ENCODE data around the gene NTM.

NTM gene

DNA sequence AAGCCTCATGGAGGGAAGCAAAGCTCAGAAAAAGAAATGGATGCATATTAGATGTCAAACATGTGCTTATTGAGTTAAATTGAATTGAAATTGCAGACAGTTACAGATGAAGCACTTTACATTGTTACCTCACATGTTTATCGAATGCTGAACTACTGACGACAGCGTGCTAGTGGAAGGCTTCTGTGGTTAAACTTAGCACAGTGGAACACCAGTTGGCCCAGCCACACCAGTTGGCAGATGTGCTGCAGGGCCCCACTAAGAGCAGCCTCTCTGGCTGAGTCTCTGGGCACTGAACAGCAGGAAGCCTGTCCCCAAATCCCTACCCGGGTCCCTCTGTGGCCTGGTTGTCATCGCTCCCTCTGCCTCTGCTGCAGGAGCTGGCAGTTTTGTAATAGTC is 242.1 kb downstream of the NTM start:
- Histone ChIP-seq H3K4me3 (ENCODE audit: low read depth in 1 of 2, low read length in 2 of 2) (no peak overlapping the region), H3K27me3 (ENCODE audit: control insufficient read depth in 1 of 2, insufficient read depth in 2 of 2, low read length in 2 of 2) (no peaks in the 10 kb centered on the region), H3K36me3 (ENCODE audit: insufficient read depth, low read length) (no peaks in the 10 kb centered on the region), H3K4me1 (ENCODE audit: insufficient read depth, low read length) (no peaks in the 10 kb centered on the region), H3K9ac (ENCODE audit: low read length) (no peak overlapping the region), H3K27ac (ENCODE audit: low read depth, low read length) (no peak overlapping the region), H3K9me3 (ENCODE audit: low read length) (no peaks in the 10 kb centered on the region)

DNA sequence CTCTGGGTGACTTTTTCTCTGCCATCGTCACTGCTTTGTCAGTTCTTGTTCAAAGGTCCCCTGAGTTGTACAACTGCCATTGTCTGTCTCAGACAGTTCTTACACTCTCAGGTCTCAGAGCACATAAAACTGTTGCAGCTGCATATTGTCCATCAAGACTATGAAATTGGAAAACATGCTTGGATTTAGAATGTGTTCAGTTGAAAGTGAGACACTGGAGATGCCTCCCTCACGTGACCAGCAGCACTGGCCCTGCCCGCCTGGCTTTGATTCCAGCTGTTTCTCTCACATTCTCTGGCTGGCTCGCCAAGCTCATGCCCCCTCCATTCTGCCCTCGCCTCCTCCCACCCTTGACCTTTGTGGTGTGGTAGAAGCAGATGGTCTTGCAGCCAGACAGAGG is 244.2 kb downstream of the NTM start:
- Histone ChIP-seq H3K27me3 (ENCODE audit: control insufficient read depth in 1 of 2, insufficient read depth in 2 of 2, low read length in 2 of 2) (no peaks in the 10 kb centered on the region), H3K4me3 (ENCODE audit: low read depth in 1 of 2, low read length in 2 of 2) (no peak overlapping the region), H3K9ac (ENCODE audit: low read length) (no peak overlapping the region), H3K36me3 (ENCODE audit: insufficient read depth, low read length) (no peaks in the 10 kb centered on the region), H3K4me1 (ENCODE audit: insufficient read depth, low read length) (no peaks in the 10 kb centered on the region), H3K27ac (ENCODE audit: low read depth, low read length) (no peak overlapping the region), H3K9me3 (ENCODE audit: low read length) (no peaks in the 10 kb centered on the region)

DNA sequence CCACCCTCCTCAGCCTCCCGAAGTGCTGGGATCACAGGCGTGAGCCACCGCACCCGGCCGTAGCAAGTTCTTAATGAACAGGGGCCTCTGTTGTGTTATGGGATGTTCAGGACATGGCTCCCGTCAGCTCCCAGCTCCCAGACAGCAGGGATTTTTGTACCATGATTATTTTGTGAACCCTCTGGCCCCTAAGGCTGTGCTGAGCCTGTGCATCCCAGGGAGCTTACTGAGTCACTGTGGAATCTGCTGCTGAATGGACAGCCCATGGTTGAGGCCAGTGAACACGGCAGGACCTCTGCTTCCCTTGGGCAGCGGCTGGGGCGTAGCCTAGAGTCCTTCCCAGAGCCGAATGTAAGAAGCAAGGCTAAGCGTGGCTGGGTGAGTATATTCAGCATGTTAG is 245.2 kb downstream of the NTM start:
- Histone ChIP-seq H3K4me3 (ENCODE audit: low read depth in 1 of 2, low read length in 2 of 2) (no peak overlapping the region), H3K9me3 (ENCODE audit: low read length) (no peaks in the 10 kb centered on the region), H3K36me3 (ENCODE audit: insufficient read depth, low read length) (no peaks in the 10 kb centered on the region), H3K9ac (ENCODE audit: low read length) (no peak overlapping the region), H3K4me1 (ENCODE audit: insufficient read depth, low read length) (no peaks in the 10 kb centered on the region), H3K27me3 (ENCODE audit: control insufficient read depth in 1 of 2, insufficient read depth in 2 of 2, low read length in 2 of 2) (no peaks in the 10 kb centered on the region), H3K27ac (ENCODE audit: low read depth, low read length) (no peak overlapping the region)

DNA sequence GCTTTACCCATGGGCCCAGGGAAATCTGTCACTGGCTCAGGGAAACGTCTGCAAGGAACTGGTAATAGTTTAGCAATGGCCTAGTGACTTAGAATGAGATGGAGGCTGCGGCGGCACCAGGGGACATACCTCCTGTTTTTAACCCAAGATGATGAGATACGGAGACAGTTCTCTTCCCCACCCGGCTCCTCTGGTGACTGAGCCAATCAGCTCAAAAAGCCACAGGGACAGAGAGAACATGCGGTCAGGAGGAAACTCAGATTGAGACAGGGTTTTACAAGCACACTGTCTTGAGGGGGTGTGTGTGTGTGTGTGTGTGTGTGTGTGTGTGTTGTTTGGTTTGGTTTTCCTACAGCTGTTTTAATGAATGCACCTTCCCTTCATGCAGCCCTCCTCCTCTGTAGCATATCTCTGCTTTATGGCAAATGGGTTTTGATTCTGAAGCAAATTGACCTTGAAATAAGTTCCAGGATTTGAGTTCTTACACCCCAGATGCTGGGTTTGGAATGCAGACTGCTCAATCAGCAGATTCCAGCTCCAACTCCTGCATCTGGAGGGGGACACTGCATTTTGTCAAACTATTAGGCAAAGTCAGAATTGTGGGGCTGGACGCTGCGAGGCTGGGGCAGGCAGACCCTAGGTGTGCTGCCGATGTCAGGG is 246.2 kb downstream of the NTM start:
- H3K27ac ChIP-seq (ENCODE audit: low read depth, low read length) = no peak overlapping the region
- no peak overlapping the region for H3K4me3 ChIP-seq (ENCODE audit: low read depth in 1 of 2, low read length in 2 of 2)
- no peaks in the 10 kb centered on the region for H3K4me1 ChIP-seq (ENCODE audit: insufficient read depth, low read length)
- no peaks in the 10 kb centered on the region for H3K36me3 ChIP-seq (ENCODE audit: insufficient read depth, low read length)
- no peaks in the 10 kb centered on the region for H3K9me3 ChIP-seq (ENCODE audit: low read length)
- H3K9ac ChIP-seq (ENCODE audit: low read length) = no peak overlapping the region
- no peaks in the 10 kb centered on the region for H3K27me3 ChIP-seq (ENCODE audit: control insufficient read depth in 1 of 2, insufficient read depth in 2 of 2, low read length in 2 of 2)

DNA sequence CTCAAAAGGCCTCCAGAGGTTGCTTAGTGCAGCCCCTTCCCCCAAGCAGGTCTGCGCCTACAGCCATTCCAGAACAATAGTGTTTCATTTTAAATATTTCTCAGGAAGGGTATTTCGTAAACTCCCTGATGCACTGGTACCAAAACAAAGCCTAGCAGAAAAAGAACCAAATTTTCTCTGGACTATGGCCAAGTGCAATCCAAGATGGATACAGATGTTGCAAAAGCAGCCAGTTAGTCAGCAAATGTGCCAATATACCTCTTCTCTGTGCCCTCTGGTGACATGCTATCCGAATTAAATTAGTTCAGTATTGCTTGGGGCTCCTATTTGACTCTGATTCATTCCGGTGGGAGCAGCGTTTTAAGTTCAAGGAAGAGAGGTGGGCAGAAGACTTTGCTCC is 247.8 kb downstream of the NTM start:
- Histone ChIP-seq H3K4me3 (ENCODE audit: low read depth in 1 of 2, low read length in 2 of 2) (no peak overlapping the region), H3K9ac (ENCODE audit: low read length) (no peak overlapping the region), H3K4me1 (ENCODE audit: insufficient read depth, low read length) (no peaks in the 10 kb centered on the region), H3K36me3 (ENCODE audit: insufficient read depth, low read length) (no peaks in the 10 kb centered on the region), H3K27ac (ENCODE audit: low read depth, low read length) (no peak overlapping the region), H3K27me3 (ENCODE audit: control insufficient read depth in 1 of 2, insufficient read depth in 2 of 2, low read length in 2 of 2) (no peaks in the 10 kb centered on the region), H3K9me3 (ENCODE audit: low read length) (no peaks in the 10 kb centered on the region)

DNA sequence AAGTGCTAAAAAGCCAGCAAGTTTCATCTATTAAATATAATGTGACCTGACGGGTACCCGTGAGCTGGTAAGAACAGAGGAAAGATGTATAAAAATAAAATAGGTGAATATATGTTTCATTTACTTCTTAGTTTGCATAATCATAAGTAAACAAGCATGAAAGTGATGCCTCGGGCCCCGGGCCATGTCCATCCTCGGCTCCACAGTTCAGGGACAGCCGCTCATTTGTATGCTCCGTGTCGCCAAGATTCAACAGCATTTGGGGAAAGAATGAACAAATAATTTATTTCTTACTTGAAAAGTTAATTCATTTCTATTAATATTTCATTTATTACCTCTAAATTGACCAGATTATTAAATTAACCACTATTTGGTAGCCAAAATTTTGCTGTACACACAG is 251.8 kb downstream of the NTM start:
- no peaks in the 10 kb centered on the region for H3K9me3 ChIP-seq (ENCODE audit: low read length)
- no peaks in the 10 kb centered on the region for H3K27me3 ChIP-seq (ENCODE audit: control insufficient read depth in 1 of 2, insufficient read depth in 2 of 2, low read length in 2 of 2)
- H3K36me3 ChIP-seq (ENCODE audit: insufficient read depth, low read length) = no peaks in the 10 kb centered on the region
- H3K27ac ChIP-seq (ENCODE audit: low read depth, low read length) = no peak overlapping the region
- no peak overlapping the region for H3K4me3 ChIP-seq (ENCODE audit: low read depth in 1 of 2, low read length in 2 of 2)
- no peak overlapping the region for H3K9ac ChIP-seq (ENCODE audit: low read length)
- no peaks in the 10 kb centered on the region for H3K4me1 ChIP-seq (ENCODE audit: insufficient read depth, low read length)

DNA sequence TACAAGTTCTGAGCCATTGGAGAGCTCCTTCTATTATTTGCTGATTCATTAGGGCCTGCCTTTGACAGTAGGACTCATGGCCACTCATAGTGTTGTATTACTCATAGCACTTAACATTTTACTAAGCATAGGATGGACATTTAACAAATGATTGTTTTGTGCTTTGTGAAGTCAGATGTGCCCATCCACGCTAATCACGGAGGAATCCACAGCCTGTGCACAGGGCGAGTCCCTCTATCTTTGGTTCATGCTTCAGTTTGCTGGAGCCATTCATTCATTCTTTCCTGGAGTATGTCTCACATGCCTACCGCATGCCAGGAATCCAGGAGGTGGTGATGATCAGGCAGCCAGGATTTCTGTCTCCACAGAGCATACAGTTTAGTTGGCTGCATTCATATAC is 254.1 kb downstream of the NTM start:
- Histone ChIP-seq H3K27me3 (ENCODE audit: control insufficient read depth in 1 of 2, insufficient read depth in 2 of 2, low read length in 2 of 2) (no peaks in the 10 kb centered on the region), H3K36me3 (ENCODE audit: insufficient read depth, low read length) (no peaks in the 10 kb centered on the region), H3K9me3 (ENCODE audit: low read length) (no peaks in the 10 kb centered on the region), H3K9ac (ENCODE audit: low read length) (no peak overlapping the region), H3K4me1 (ENCODE audit: insufficient read depth, low read length) (no peaks in the 10 kb centered on the region), H3K4me3 (ENCODE audit: low read depth in 1 of 2, low read length in 2 of 2) (no peak overlapping the region), H3K27ac (ENCODE audit: low read depth, low read length) (no peak overlapping the region)

DNA sequence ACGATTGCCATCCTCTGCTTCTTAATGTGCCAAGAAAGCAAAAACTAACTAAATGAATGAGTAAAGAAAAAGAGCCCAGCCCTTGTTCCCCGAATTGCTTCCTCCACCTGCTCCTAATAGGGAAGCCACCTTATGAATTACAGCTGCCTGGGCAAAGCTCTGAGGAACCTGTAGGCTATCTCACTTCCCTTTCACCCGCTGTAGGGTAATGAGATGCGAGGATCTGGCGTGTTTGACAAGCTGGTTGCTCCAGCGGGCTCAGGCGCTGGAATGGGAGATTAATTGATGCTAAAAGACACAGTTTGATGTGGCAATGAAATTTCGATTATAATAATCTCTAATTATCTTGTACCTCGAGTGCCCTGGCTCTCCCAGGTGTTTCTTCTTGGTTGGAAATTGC is 256.4 kb downstream of the NTM start:
- no peaks in the 10 kb centered on the region for H3K27me3 ChIP-seq (ENCODE audit: control insufficient read depth in 1 of 2, insufficient read depth in 2 of 2, low read length in 2 of 2)
- no peak overlapping the region for H3K4me3 ChIP-seq (ENCODE audit: low read depth in 1 of 2, low read length in 2 of 2)
- H3K9me3 ChIP-seq (ENCODE audit: low read length) = no peaks in the 10 kb centered on the region
- H3K9ac ChIP-seq (ENCODE audit: low read length) = no peak overlapping the region
- no peak overlapping the region for H3K27ac ChIP-seq (ENCODE audit: low read depth, low read length)
- H3K36me3 ChIP-seq (ENCODE audit: insufficient read depth, low read length) = no peaks in the 10 kb centered on the region
- no peaks in the 10 kb centered on the region for H3K4me1 ChIP-seq (ENCODE audit: insufficient read depth, low read length)

DNA sequence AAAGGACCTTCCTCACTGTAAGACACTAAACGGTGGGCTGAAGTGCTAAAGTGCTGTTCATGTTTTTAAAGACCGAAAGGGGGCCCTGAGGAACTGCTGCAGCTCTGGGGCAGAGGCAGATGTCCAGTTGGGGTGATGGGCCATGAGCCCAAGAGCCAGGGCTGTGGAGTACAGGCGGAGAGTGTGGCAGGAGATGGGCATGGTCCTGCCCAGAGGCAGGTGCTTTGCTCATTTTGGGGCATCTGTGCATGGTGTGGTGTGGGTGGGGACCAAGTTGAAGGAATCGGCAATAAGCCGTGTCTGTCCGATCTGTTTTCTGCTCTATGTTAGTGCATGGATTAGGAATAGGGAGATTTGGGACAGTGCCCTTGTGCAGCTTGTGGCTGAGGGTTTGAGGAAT is 258.3 kb downstream of the NTM start:
- Histone ChIP-seq H3K27me3 (ENCODE audit: control insufficient read depth in 1 of 2, insufficient read depth in 2 of 2, low read length in 2 of 2) (no peaks in the 10 kb centered on the region), H3K36me3 (ENCODE audit: insufficient read depth, low read length) (no peaks in the 10 kb centered on the region), H3K4me1 (ENCODE audit: insufficient read depth, low read length) (no peaks in the 10 kb centered on the region), H3K27ac (ENCODE audit: low read depth, low read length) (no peak overlapping the region), H3K9me3 (ENCODE audit: low read length) (no peaks in the 10 kb centered on the region), H3K4me3 (ENCODE audit: low read depth in 1 of 2, low read length in 2 of 2) (no peak overlapping the region), H3K9ac (ENCODE audit: low read length) (no peak overlapping the region)

DNA sequence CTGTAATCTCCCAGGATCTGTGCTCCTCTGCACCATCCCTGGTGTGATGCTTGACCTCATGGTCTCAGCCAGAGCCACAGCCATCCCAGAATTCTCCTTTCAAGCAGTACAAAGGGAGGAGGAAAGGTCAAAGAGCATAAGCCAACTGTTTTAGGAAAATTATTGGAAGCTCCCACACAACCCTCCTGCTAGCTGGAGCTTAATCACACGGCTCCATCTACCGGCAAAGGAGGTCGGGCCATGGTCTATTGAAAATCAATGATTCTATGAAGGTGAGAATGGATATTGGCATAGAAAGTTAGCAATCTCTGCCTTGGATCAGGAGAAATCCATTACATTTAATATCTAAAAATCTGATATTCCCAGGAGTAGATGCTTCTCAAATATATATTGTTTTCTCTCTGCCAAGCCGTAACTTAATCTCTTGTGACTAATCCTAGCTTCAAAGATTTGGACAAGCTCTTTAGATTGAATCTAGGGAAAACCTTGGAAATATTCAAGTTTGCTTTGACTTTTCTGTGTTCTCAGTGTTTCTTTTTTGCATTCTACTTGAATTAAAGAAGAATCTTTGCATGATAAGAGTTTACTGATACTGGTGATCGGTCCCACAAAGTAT is 259.6 kb downstream of the NTM start:
- Histone ChIP-seq H3K36me3 (ENCODE audit: insufficient read depth, low read length) (no peaks in the 10 kb centered on the region), H3K4me3 (ENCODE audit: low read depth in 1 of 2, low read length in 2 of 2) (no peak overlapping the region), H3K4me1 (ENCODE audit: insufficient read depth, low read length) (no peaks in the 10 kb centered on the region), H3K27ac (ENCODE audit: low read depth, low read length) (no peak overlapping the region), H3K9me3 (ENCODE audit: low read length) (no peaks in the 10 kb centered on the region), H3K9ac (ENCODE audit: low read length) (no peak overlapping the region), H3K27me3 (ENCODE audit: control insufficient read depth in 1 of 2, insufficient read depth in 2 of 2, low read length in 2 of 2) (no peaks in the 10 kb centered on the region)

DNA sequence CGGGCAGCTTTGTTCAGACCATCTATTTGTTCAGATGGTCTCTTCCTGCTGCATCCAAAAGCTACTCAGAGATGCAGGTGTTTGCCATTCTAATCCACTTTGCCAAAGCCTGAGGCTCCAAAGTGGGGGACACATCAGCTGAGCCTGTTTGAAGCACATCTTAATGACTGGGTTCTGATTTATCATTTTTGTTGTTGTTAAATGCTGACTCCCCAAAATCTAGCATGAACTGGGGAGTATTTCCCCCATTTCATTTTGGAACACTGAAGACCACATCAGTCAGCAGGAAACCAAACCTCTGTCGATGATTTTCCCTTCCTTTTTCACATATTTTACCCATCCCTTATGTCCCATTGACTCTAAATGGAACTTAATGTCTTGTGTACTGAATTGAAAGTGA is 262.6 kb downstream of the NTM start:
- H3K9me3 ChIP-seq (ENCODE audit: low read length) = no peaks in the 10 kb centered on the region
- H3K36me3 ChIP-seq (ENCODE audit: insufficient read depth, low read length) = no peaks in the 10 kb centered on the region
- H3K4me3 ChIP-seq (ENCODE audit: low read depth in 1 of 2, low read length in 2 of 2) = no peak overlapping the region
- H3K9ac ChIP-seq (ENCODE audit: low read length) = no peak overlapping the region
- H3K27ac ChIP-seq (ENCODE audit: low read depth, low read length) = no peak overlapping the region
- no peaks in the 10 kb centered on the region for H3K4me1 ChIP-seq (ENCODE audit: insufficient read depth, low read length)
- H3K27me3 ChIP-seq (ENCODE audit: control insufficient read depth in 1 of 2, insufficient read depth in 2 of 2, low read length in 2 of 2) = no peaks in the 10 kb centered on the region
